ENCODE data around the gene HAAO. TPM values are rescaled to one million over a fixed set of nuclear protein-coding genes. Genes with fewer than 3 reads are reported as not detected.

The HAAO gene
- total RNA-seq (2013): 17.6 TPM
- 10 to 100 TPM; 10.5 to 29.6 (median 15.0) TPM for polyA plus RNA-seq
- 13.2 and 28.9 TPM in 2 replicates for polyA minus RNA-seq
- 0.87 to 8.8 (median 5.6) reads per million in 11 experiments for total RNA-seq

GRCh38 chr2:42792583-42793333, at the start of gene HAAO:
HAAO (minus strand) TSS chr2:42792583; CDS start chr2:42792536, 47 bp downstream.
- peak within 1 kb of the TSS; percentile 80 to 87 (median 86) for H3K4me3 ChIP-seq (replicated peaks in 1 of 3; ENCODE audit: low read depth in 2 of 3, low read length in 3 of 3)
- no peaks in the 10 kb centered on the region for H3K9me3 Mint-ChIP-seq
- H3K4me1 Mint-ChIP-seq: peaks cover 42% of the 10 kb centered on the region
- peak within 1 kb of the TSS; percentile 84 to 97 for H3K4me3 Mint-ChIP-seq
- peaks cover 0 to 4% (median 2%) of the 10 kb centered on the region in 3 donors for H3K27me3 Mint-ChIP-seq (ENCODE audit: low read depth in 3 of 3)
- intact Hi-C loops (cut with micrococcal nuclease): no loop called here
- H3K79me2 ChIP-seq (ENCODE audit: insufficient read depth, low read length): peaks cover 56% of the 10 kb centered on the region
- peak within 1 kb of the TSS; percentile 64 to 93 for H3K27ac ChIP-seq (ENCODE audit: low read depth in 1 of 2, low read length in 2 of 2)
- TF ChIP-seq CTCF (IDR thresholded peaks at IDR 0.05): peak; percentile 50
- peaks cover 39 to 48% of the 10 kb centered on the region in 2 donors for H3K36me3 Mint-ChIP-seq
- H4K20me1 ChIP-seq (ENCODE audit: insufficient read depth, low read length): peaks cover 5% of the 10 kb centered on the region
- peak; percentile 32 to 57 (median 41) for DNase-seq
- H3K27me3 ChIP-seq (ENCODE audit: control insufficient read depth in 2 of 2, insufficient read depth in 2 of 2, low read length in 2 of 2): no peaks in the 10 kb centered on the region
- peak within 1 kb of the TSS; percentile 97 for H2AFZ ChIP-seq (ENCODE audit: insufficient read depth, low read depth, low read length, poor library complexity, severe bottlenecking)
- peaks cover 26 to 35% of the 10 kb centered on the region in 2 donors for H3K4me1 ChIP-seq (ENCODE audit: control insufficient read depth in 1 of 2, insufficient read depth in 2 of 2, low read length in 2 of 2)
- peaks cover 11 to 35% of the 10 kb centered on the region in 2 donors for H3K36me3 ChIP-seq (replicated peaks in 1 of 2; ENCODE audit: control insufficient read depth in 1 of 2, insufficient read depth in 2 of 2, low read length in 2 of 2)
- H3K27ac Mint-ChIP-seq: peak within 1 kb of the TSS; percentile 77 to 96 (median 93)
- H3K9ac ChIP-seq (ENCODE audit: insufficient read depth, low read length, poor library complexity, severe bottlenecking): peak within 1 kb of the TSS; percentile 95
- WGBS (ENCODE audit: insufficient coverage): 1% methylated on average over 75 of the region's 75 CpGs
- H3K9me3 ChIP-seq (replicated peaks in 1 of 2; ENCODE audit: control insufficient read depth in 1 of 2, insufficient read depth in 1 of 2, low read length in 2 of 2): no peaks in the 10 kb centered on the region
- H3K4me2 ChIP-seq (replicated peaks; ENCODE audit: extremely low read depth, low read length, poor library complexity, severe bottlenecking): peak within 1 kb of the TSS; percentile 85

- Mint-ChIP-seq H3K4me1 (peaks cover 5% of the 10 kb centered on the region), H3K4me3 (no peak overlapping the region), H3K9me3 (peaks cover 0 to 3% (median 0%) of the 10 kb centered on the region in 7 donors), H3K36me3 (no peaks in the 10 kb centered on the region), H3K27ac (no peak overlapping the region), H3K27me3 (ENCODE audit: low read depth in 3 of 3) (peaks cover 2 to 5% (median 3%) of the 10 kb centered on the region in 3 donors)
- intact Hi-C loops (cut with micrococcal nuclease): loop anchor here in 1 of 2 donors (10.0 kb wide), 1 partner anchor 653 kb away; no protein-coding TSS in a partner anchor
- no peak for DNase-seq
- no peaks in the 10 kb centered on the region for H3K27me3 ChIP-seq (ENCODE audit: control insufficient read depth in 2 of 2, insufficient read depth in 2 of 2, low read length in 2 of 2)
- H4K20me1 ChIP-seq (ENCODE audit: insufficient read depth, low read length): no peaks in the 10 kb centered on the region
- no peaks in the 10 kb centered on the region for H3K9me3 ChIP-seq (replicated peaks in 1 of 2; ENCODE audit: control insufficient read depth in 1 of 2, insufficient read depth in 1 of 2, low read length in 2 of 2)
- H3K4me2 ChIP-seq (replicated peaks; ENCODE audit: extremely low read depth, low read length, poor library complexity, severe bottlenecking): no peak overlapping the region
- H2AFZ ChIP-seq (ENCODE audit: insufficient read depth, low read depth, low read length, poor library complexity, severe bottlenecking): no peak overlapping the region
- H3K27ac ChIP-seq (ENCODE audit: low read depth in 1 of 2, low read length in 2 of 2): no peak overlapping the region
- H3K9ac ChIP-seq (ENCODE audit: insufficient read depth, low read length, poor library complexity, severe bottlenecking): no peak overlapping the region
- H3K36me3 ChIP-seq (replicated peaks in 1 of 2; ENCODE audit: control insufficient read depth in 1 of 2, insufficient read depth in 2 of 2, low read length in 2 of 2): no peaks in the 10 kb centered on the region
- TF ChIP-seq CTCF (IDR thresholded peaks at IDR 0.05): no peak
- no peaks in the 10 kb centered on the region for H3K79me2 ChIP-seq (ENCODE audit: insufficient read depth, low read length)
- 86% methylated on average over 1 of the region's 5 CpGs for WGBS (ENCODE audit: insufficient coverage)
- peaks cover 4 to 8% of the 10 kb centered on the region in 2 donors for H3K4me1 ChIP-seq (ENCODE audit: control insufficient read depth in 1 of 2, insufficient read depth in 2 of 2, low read length in 2 of 2)
- H3K4me3 ChIP-seq (replicated peaks in 1 of 3; ENCODE audit: low read depth in 2 of 3, low read length in 3 of 3): no peak overlapping the region
Observed at GRCh38 chr2:42841344-42841743, 49.0 kb upstream of the HAAO start.

All from CD14-positive monocyte (primary cell).